Measurements from ENCODE around the gene COA1. TPM values are rescaled to one million over a fixed set of nuclear protein-coding genes. Genes with fewer than 3 reads are reported as not detected.
"Not testable (repeated sequence)": the region's sequence is repeated elsewhere in the genome, so short reads cannot be mapped to it uniquely, and the experiment has no call there.

COA1 gene
- total RNA-seq, 1 experiment from 2014 or later: 134 TPM

DNA sequence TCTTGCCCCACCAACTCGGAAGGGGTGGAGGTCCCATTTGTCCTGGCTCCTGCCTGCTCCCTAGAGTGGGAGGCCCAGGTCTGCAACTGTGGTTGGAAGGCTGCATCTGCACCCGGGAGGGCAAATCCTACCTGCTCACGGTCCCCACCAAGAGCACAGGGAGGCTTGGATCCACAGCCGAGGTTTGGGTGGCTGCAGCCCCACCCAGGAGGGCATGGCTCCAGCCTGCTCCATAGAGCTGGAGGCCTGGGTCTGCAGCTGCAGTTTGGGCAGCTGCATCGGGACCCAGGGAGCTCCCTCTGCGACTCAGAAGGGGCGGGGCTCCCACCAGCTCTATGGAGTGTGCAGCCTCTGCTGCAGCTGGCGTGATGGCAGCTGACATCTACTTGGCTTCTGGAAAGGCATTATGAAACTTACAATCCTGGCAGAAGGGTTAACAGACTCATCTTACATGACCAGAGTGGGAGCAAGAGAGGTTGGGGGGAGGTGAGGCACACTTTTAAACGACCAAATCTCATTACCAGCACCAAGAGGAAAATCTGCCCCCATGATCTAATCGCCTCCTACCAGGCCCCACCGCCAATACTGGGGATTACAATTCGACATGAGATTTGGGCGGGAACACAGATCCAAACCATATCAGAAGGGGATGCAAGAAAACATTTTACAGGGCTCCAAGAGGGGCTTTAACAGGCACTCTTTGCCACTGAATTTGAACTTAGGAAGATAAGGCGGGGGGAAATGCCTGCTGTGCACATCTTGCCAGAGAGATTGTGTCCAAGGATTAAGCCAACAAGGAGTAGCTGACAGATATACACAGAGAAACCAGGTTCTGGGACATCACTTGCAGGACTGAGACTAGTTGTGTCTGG is 20.9 kb upstream of the COA1 start:
- H3K36me3 ChIP-seq: no peaks in the 10 kb centered on the region
- H3K9me3 ChIP-seq (replicated peaks): no peaks in the 10 kb centered on the region
- H3K27me3 ChIP-seq: no peaks in the 10 kb centered on the region
- peak overlapping the region; percentile 57 for H3K27ac ChIP-seq
- peaks cover 6% of the 10 kb centered on the region for H3K4me1 ChIP-seq
- peak; percentile 91 to 94 for DNase-seq
- peak overlapping the region; percentile 33 for H3K4me3 ChIP-seq

DNA sequence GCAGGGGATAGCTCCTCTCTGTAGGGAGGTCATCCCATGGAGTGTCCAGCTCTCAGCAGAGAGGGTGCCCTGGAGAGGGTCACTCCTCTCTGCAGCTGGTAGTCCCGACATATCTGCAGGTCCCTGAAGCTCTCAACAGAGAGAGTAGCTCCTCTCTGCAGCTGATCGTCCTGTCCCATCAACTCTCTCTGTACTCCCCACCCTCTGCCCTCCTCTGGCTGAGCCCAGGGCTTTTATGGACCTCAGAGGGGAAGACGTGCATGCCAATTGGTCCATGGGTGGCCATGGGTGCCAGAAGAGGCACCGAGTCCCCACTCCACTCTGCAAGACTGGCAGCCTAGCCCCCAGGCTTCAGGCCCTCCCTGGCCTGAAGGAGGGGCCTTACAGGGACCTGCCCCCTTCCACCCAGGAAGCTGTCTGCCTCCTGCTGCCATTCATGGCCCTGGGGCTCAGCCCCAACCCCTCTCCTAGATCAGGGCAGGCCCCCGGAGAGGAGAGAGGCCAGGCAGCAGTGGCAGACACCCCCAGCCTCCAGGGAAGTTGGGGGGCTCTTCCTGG is 20.1 kb upstream of the COA1 start:
- H3K27ac ChIP-seq: peak overlapping the region; percentile 57; the same call in 1 of the 2 replicates
- H3K9me3 ChIP-seq (replicated peaks): no peaks in the 10 kb centered on the region
- no peak for DNase-seq
- H3K27me3 ChIP-seq: no peaks in the 10 kb centered on the region
- H3K36me3 ChIP-seq: no peaks in the 10 kb centered on the region
- peaks cover 6% of the 10 kb centered on the region for H3K4me1 ChIP-seq
- H3K4me3 ChIP-seq: peak overlapping the region; percentile 33

DNA sequence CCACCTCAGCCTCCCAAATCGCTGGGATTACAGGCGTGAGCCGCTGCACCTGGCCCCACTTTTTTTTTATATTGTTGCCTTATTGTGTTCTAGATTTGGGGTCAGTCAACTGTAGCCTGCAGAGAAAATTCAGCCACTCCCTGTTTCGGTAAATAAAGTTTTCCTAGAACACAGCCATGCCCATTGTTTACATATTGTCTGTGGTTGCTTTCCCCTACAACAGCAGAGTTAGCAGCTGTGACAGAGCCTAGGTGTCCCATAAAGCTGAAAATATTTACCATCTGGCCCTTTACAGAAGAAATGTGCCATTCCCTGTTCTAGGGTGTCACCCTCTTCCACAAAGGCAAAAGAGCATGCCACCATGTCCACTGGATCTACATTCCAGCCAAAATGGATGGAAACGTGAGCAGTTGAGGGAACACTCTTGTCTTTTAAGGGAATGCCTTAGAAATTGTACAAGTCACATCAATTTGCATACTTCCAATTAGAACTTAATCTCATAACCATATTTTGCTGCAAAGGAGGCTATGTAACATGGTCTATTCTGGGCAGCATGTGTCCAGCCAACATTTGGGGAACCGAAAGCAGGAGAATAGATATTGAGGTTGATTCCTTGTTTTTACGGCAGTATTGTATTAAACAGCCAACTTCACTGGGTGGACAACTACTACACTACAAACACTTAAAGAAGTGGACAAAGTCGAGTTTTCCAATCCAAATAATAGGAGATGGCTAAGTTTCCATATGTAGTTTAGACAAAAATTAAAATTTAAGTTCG is 18.2 kb upstream of the COA1 start:
- no peaks in the 10 kb centered on the region for H3K9me3 ChIP-seq (replicated peaks)

DNA sequence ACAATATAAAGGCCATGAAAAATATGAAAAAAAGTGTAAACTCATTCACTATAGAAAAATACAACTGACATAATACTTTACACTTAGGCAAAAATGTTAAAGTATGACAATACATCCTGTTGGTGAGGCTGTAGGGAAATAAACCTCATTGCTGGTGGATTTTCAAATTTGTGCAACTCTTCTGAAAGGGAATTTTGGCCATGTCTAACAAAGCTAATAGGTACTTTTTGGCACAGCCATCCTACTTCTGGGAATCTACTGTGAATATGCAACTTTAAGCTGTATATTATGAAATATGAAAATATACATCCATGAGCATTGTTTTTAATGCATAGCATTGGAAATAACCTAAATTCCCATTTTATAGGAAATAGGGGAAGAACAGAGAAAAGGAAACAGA is 13.4 kb upstream of the COA1 start:
- no peak for DNase-seq
- no peak overlapping the region for H3K27ac ChIP-seq
- H3K4me3 ChIP-seq: no peak overlapping the region

More for the DNA sequence above, 18.2 kb upstream of the COA1 start:
- Histone ChIP-seq H3K27ac (no peak overlapping the region), H3K36me3 (no peaks in the 10 kb centered on the region), H3K27me3 (no peaks in the 10 kb centered on the region), H3K4me3 (no peak overlapping the region), H3K4me1 (peaks cover 6% of the 10 kb centered on the region)
- DNase-seq: peak in 1 of 2 experiments; percentile 43

GRCh38 chr7:43737467-43738127 is 8.3 kb upstream of the COA1 start:
- no peak overlapping the region for H3K4me3 ChIP-seq
- H3K27ac ChIP-seq: no peak overlapping the region
- no peak for DNase-seq
- no peaks in the 10 kb centered on the region for H3K9me3 ChIP-seq (replicated peaks)
- no peaks in the 10 kb centered on the region for H3K36me3 ChIP-seq
- H3K27me3 ChIP-seq: no peaks in the 10 kb centered on the region
- no peaks in the 10 kb centered on the region for H3K4me1 ChIP-seq

More for the DNA sequence above, 13.4 kb upstream of the COA1 start:
- Histone ChIP-seq H3K9me3 (replicated peaks) (no peaks in the 10 kb centered on the region), H3K27me3 (no peaks in the 10 kb centered on the region), H3K4me1 (no peaks in the 10 kb centered on the region; the same call in 1 of the 2 replicates), H3K36me3 (no peaks in the 10 kb centered on the region)

DNA sequence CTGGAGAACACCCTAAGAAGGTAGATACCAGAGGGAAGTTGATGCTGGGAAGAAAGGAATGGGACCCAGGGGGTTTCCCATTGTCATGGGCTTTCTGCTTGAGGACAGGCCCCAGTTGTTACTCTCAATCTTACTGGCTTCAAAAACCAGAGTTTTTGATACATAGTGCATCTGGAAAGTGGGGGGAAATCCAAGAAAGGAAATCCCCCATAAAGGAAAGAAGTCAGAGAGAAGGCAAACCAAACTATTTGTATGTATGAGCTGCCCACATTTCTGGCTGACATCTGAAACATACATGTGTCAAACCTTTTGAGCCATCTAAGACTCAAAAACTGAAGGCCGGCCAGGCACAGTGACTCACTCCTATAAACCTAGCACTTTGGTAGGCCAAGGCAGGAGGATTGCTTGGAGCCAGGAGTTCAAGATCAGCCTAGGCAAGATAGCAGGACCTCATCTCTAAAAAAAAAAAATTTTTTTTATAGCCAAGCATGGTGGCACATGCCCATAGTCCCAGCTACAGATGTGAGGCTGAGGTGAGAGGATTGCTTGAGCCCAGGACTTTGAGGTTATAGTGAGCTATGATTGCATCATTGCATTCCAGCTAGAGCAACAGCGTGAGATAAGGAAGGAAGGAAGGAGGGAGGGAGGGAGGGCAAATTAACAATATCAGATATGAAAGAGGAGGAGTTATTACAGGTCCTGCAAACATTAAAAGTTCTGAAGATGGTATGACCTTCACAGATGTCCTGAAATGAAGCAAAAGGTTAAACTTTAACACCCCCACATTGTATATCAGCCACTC is 6.7 kb upstream of the COA1 start:
- no peaks in the 10 kb centered on the region for H3K9me3 ChIP-seq (replicated peaks)
- H3K36me3 ChIP-seq: no peaks in the 10 kb centered on the region
- no peak for DNase-seq
- no peak overlapping the region for H3K27ac ChIP-seq
- no peaks in the 10 kb centered on the region for H3K27me3 ChIP-seq
- H3K4me1 ChIP-seq: no peaks in the 10 kb centered on the region
- H3K4me3 ChIP-seq: no peak overlapping the region

DNA sequence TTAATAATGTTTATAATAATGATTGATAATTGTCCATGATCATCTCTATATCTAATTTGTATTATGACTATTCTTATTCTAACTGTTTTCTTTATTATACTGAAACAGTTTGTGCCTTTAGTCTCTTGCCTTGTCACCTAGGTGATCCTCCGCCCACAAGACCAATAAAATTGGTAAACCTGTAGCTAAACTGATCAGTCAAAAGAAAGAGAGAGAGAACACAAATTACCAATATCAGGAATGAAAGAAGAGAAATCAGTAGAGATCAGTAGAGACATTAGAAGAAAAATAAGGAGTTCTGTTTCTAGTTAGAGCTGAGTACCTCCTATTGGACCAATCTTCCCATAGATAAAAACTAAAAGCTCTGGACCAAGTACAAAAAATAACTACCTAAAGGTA is 6.1 kb upstream of the COA1 start:
- Histone ChIP-seq H3K27ac (no peak overlapping the region), H3K4me1 (peaks cover 2% of the 10 kb centered on the region; the same call in 1 of the 2 replicates), H3K4me3 (no peak overlapping the region), H3K9me3 (replicated peaks) (no peaks in the 10 kb centered on the region), H3K36me3 (no peaks in the 10 kb centered on the region), H3K27me3 (no peaks in the 10 kb centered on the region)
- no peak for DNase-seq

- not testable (repeated sequence) for H3K4me3 ChIP-seq; H3K9me3 ChIP-seq (replicated peaks); H3K36me3 ChIP-seq; H3K27me3 ChIP-seq; H3K4me1 ChIP-seq; DNase-seq; H3K27ac ChIP-seq
These were observed 5.4 kb upstream of the COA1 start for GRCh38 chr7:43734575-43735332.

DNA sequence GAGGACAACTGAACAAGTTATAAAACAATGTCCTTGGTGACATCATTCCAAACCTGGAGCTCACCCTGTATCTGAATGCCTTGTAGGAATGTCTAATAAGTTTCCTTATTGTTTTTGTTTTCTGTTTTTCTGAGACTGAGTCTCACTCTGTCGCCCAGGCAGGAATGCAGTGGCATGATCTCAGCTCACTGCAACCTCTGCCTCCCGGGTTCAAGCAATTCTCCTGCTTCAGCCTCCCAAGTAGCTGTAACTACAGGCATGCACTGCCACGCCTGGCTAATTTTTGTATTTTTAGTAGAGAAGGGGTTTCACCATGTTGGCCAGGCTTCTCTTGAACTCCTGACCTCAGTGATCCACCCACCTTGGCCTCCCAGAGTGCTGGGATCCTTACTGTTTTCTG is 2.2 kb upstream of the COA1 start:
- H3K27me3 ChIP-seq; H3K9me3 ChIP-seq (replicated peaks); H3K36me3 ChIP-seq; DNase-seq; H3K4me1 ChIP-seq; H3K4me3 ChIP-seq; H3K27ac ChIP-seq: not testable (repeated sequence)

DNA sequence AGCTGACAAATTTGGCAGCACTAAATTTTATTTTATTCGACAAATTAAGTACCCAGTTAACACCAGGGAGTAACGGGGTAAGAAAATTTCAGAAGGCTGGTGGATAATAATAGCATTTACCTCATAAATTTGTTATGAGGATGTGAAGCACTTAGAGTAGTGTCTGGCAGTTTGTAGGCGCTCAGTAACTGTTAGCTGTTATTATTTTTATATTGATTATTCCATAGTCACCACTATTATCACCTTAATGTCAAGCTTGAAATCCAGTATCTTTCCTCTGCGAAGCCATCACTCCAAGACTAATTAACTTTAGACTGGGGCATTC is 563 bp upstream of the COA1 start:
- Histone ChIP-seq H3K36me3 (no peaks in the 10 kb centered on the region), H3K4me1 (peaks cover 10% of the 10 kb centered on the region; the same call in 1 of the 2 replicates), H3K4me3 (peak overlapping the region; percentile 84), H3K27ac (peak overlapping the region; percentile 50), H3K27me3 (no peaks in the 10 kb centered on the region), H3K9me3 (replicated peaks) (no peaks in the 10 kb centered on the region)
- DNase-seq: no peak

GRCh38 chr7:43727494-43727893 is 1.8 kb downstream of the COA1 start:
- DNase-seq: no peak
- Histone ChIP-seq H3K4me3 (no peak overlapping the region), H3K36me3 (no peaks in the 10 kb centered on the region), H3K9me3 (replicated peaks) (no peaks in the 10 kb centered on the region), H3K27me3 (no peaks in the 10 kb centered on the region), H3K4me1 (peaks cover 10% of the 10 kb centered on the region; the same call in 1 of the 2 replicates), H3K27ac (no peak overlapping the region)

GRCh38 chr7:43727003-43727402 is 2.3 kb downstream of the COA1 start:
- Histone ChIP-seq H3K36me3 (no peaks in the 10 kb centered on the region), H3K9me3 (replicated peaks) (no peaks in the 10 kb centered on the region), H3K27me3 (no peaks in the 10 kb centered on the region), H3K27ac (no peak overlapping the region), H3K4me3 (no peak overlapping the region), H3K4me1 (peaks cover 10% of the 10 kb centered on the region; the same call in 1 of the 2 replicates)
- DNase-seq: no peak

DNA sequence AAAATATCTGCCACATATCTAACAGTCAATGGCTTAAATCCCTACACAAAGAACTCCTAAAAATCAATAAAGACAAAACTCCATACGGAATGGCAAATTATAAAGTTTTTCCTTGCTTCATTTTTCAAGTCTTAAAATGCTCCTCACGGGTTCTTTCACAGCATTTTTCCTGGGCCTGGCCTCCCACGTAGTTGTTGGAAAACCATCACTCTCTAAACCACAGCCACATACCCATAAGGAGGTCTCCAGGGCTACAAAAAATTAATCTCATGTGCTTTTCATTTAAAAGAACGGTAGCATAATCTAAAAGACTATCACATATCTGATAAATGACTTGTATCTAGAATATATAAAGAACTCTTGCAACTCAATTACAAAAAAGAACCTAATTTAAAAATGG is 2.9 kb downstream of the COA1 start:
- H3K4me1 ChIP-seq: peaks cover 10% of the 10 kb centered on the region; the same call in 1 of the 2 replicates
- no peak overlapping the region for H3K27ac ChIP-seq
- 0 out of 2 replicates have a peak, but pooled peaks cover under 1% of the 10 kb centered on the region for H3K36me3 ChIP-seq
- DNase-seq: no peak
- no peaks in the 10 kb centered on the region for H3K27me3 ChIP-seq
- H3K9me3 ChIP-seq (replicated peaks): no peaks in the 10 kb centered on the region
- no peak overlapping the region for H3K4me3 ChIP-seq

Measured in SJCRH30 (cell line).